HG03565 (cell line): ENCODE measurements around the gene ZCCHC4.
A peak's percentile ranks its signal among the peaks of the same experiment; 100 is the strongest.

Source experiments
- ATAC-seq: cut with Tn5 transposase; IDR thresholded peaks from one replicate; pipeline ENCODE4 v1.9.1; 2021; ENCODE audit warnings: mild to moderate bottlenecking, moderate library complexity; ENCODE audit not compliant: unreplicated experiment

The ZCCHC4 gene

GRCh38 chr4:25376754-25377571 lies 64.4 kb downstream of the ZCCHC4 start, which contains the start of gene ANAPC4:
Gene ANAPC4 (plus strand): TSS chr4:25377263. CDS start chr4:25377428, 165 bp downstream.
- ATAC-seq = peak; percentile 97

DNA sequence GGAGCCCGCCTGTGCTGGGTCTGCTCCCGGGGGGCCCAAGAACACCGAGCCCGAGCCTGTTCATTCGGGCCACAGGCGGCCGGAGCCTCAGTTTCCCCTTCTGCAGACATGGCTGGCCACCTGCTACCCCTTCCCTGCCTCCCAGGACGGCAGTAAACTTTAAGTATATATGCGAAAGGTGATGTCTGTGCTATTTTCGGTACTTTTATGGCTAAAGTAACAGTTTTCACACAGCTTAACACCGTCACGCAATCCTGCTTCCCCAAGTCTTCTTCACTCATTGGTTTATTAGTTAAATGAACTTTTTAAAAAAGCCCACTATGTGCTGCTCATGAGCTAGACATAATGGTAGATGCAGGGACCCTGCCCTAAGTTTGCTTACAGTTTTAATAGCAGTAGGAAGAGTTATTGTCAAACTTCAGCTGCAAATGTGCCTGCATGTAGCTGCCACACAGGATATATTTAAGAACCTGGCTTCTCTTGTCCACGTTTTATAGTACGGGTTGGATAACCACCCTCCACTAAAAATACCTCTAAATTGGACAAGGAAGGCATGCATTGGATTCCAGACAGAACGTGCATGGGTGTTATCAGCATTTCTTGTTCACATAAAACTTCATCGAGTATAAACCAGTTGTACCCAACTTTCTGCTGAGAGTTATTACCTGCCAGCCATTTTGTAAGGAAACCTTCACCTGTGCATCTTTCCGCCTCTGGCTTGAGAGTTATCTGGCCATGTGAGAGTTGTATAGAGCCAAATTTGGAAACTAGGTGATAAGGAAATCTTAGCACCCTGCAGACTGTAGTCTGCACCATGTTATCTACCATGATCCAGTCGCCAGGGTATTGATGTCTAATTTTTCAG lies 65.2 kb downstream of the ZCCHC4 start:
- no peak for ATAC-seq

- no peak for ATAC-seq
These were observed 65.8 kb downstream of the ZCCHC4 start for GRCh38 chr4:25378437-25378743.

DNA sequence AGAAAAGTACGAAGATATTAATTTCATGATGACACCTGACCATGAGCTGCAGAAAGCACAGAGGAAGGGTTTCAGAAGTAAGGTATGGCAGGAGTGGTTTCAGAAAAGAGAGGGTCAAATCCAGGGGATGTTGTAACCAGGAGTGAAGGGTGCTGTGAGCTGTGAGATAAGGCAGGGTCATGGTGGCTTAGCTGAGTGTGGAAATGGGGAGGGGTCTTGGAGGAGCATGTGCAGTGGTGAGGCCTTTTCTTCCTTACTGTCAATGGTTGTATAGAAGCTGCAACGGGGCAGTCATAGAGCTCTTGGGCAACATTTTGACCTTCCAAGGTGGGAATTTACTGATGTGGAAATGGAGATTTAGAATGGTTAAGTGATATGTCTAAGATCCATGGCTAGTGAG lies 67.0 kb downstream of the ZCCHC4 start:
- no peak for ATAC-seq

DNA sequence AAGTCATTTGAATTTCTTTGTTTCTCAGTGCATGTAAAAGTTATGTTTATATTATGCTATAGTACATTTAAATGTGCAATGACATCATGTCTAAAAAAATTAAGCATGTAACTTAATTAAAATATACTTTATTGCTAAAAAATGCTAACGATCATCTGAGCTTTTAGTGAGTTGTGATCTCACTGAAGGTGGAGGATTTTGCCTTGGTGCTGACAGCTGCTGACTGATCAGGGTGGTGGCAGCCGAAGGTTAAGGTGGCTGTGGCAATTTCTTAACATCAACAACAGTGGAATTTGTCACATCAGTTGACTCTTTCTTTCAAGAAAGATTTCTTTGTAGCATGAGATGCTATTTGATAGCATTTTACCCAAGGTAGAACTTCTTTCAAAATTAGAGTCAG lies 71.1 kb downstream of the ZCCHC4 start:
- ATAC-seq = no peak

- no peak for ATAC-seq
These were observed 74.4 kb downstream of the ZCCHC4 start for GRCh38 chr4:25386926-25387325.

DNA sequence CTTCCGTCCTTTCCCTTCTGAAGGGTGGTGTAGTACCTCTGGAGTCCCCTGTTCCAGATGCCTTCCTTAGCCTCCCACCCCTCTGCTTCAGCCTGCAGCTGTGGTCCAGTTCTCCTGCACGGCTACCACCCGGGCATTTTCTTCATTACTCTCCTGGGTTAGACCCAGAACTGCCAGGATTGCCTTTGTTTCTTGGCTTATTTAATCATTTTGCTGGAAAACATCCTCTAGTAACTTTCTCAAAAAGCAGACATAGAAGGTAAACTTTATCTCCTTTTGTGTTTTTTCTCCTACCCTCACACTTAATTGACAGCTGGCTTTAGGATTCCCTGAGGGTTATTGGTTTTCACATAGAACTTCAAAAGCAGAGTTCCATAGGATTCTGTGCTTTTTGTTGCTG lies 84.7 kb downstream of the ZCCHC4 start:
- ATAC-seq = no peak

- ATAC-seq = no peak
These were observed 86.9 kb downstream of the ZCCHC4 start for GRCh38 chr4:25399510-25399909.

GRCh38 chr4:25401066-25401465 lies 88.5 kb downstream of the ZCCHC4 start:
- no peak for ATAC-seq

GRCh38 chr4:25402521-25402920 lies 89.9 kb downstream of the ZCCHC4 start:
- no peak for ATAC-seq

GRCh38 chr4:25403699-25404098 lies 91.1 kb downstream of the ZCCHC4 start:
- no peak for ATAC-seq

- ATAC-seq = no peak
These were observed 92.9 kb downstream of the ZCCHC4 start for GRCh38 chr4:25405453-25405852.

DNA sequence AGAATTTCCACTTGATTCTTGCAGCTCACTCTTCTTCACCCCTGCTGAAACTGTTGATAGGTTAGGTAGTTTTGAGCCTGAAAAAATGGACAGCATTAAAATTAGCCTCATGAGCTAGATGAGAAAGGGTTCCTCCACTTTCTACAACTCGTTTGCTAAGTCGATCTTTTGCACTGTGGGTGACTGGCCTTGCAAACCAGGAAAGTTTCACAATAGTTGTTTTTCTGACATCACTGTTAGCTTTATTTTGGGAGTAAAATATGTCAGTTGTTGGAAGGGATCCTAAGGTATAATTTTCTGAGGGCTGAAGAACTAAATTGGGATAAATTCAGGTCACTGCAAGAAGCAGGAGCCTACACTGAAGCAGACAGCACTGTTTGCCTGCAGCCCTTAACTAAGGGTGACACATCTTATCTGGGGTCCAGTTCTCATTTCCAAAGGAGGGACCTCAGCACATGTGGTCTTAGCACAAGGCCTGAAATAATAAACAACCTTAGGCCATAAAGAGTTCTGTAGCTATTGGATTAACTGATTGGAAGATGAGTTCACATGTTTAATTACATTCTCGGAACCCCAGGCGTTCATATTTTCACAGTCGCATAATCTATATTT lies 93.6 kb downstream of the ZCCHC4 start:
- no peak for ATAC-seq

GRCh38 chr4:25410820-25411529 lies 98.4 kb downstream of the ZCCHC4 start:
- no peak for ATAC-seq

GRCh38 chr4:25413261-25413660 lies 100.7 kb downstream of the ZCCHC4 start:
- no peak for ATAC-seq

- ATAC-seq = no peak
These were observed 104.4 kb downstream of the ZCCHC4 start for GRCh38 chr4:25417014-25417413.
